ENCODE results near the gene KDELR3. TPM values are rescaled to one million over a fixed set of nuclear protein-coding genes. Genes with fewer than 3 reads are reported as not detected.

KDELR3 gene
- polyA plus RNA-seq, 1 donor from 2014 or later: 0.56 TPM

- Mint-ChIP-seq H3K9me3 (no peaks in the 10 kb centered on the region), H3K36me3 (peaks cover 3% of the 10 kb centered on the region), H3K4me3 (no peak overlapping the region), H3K27ac (peak overlapping the region in 1 of 3 donors; percentile 73), H3K4me1 (peaks cover 0 to 3% (median 2%) of the 10 kb centered on the region in 3 donors), H3K27me3 (peaks cover 1% of the 10 kb centered on the region)
Observed at GRCh38 chr22:38474003-38474607, 6.2 kb downstream of the KDELR3 start.

DNA sequence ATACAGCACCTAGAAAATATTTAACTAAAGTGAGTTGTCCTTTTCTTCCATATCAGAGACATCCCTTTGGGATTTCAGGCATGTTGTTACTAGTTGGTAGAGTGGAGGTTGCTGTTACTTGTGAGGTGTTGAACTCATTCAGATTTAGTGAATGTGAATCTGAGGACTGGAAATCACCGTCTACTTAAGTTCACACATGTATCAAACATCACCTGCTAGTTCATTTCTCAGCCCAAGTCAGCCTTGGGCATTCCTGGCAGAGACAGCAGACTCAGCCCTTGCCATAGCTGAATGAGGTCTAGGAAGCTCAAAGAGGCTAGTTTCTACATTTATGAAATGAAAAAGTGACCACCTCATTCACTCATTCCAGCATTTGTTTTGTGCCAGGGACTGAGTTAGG is 9.7 kb downstream of the KDELR3 start:
- H3K27me3 Mint-ChIP-seq: no peaks in the 10 kb centered on the region
- no peak overlapping the region for H3K4me3 Mint-ChIP-seq
- peak overlapping the region in 2 of 3 donors; percentile 39 to 89 for H3K27ac Mint-ChIP-seq
- H3K36me3 Mint-ChIP-seq: peaks cover 8% of the 10 kb centered on the region
- no peaks in the 10 kb centered on the region for H3K9me3 Mint-ChIP-seq
- H3K4me1 Mint-ChIP-seq: peaks cover 0 to 2% (median 0%) of the 10 kb centered on the region in 3 donors

- Mint-ChIP-seq H3K27me3 (no peaks in the 10 kb centered on the region), H3K4me3 (no peak overlapping the region), H3K27ac (peak overlapping the region in 1 of 3 donors; percentile 59), H3K9me3 (no peaks in the 10 kb centered on the region), H3K4me1 (peaks cover 0 to 3% (median 0%) of the 10 kb centered on the region in 3 donors), H3K36me3 (peaks cover 9% of the 10 kb centered on the region)
Observed at GRCh38 chr22:38479096-38479837, 11.4 kb downstream of the KDELR3 start.

DNA sequence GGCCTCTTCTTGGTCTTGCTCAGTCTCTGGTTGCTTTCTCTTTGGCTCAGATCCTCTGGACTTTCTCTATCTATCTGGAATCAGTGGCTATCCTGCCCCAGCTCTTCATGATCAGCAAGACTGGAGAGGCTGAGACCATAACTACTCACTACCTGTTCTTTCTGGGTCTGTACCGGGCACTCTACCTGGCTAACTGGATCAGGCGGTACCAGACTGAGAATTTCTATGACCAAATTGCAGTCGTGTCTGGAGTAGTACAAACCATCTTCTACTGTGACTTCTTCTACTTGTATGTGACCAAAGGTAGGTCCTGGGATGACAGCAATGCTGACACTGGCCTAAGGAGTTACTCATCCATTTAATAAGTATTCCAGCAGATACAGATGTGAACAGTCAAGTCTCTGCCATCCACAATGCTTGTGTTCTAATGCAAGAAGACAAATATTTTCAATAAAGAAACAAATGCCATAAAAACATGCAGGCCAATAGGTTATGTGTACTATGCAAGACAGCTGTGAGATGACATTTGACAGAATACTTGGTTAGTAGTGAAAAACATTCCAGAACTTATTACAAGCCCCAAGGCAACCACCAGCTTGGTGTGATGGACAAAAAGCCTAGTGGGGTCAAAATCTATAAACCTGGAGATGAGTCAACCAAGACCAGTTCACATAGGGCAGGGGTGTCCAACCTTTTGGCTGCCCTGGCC is 13.4 kb downstream of the KDELR3 start:
- H3K36me3 Mint-ChIP-seq: peaks cover 9% of the 10 kb centered on the region
- peaks cover 0 to 3% (median 0%) of the 10 kb centered on the region in 3 donors for H3K4me1 Mint-ChIP-seq
- H3K27me3 Mint-ChIP-seq: no peaks in the 10 kb centered on the region
- no peaks in the 10 kb centered on the region for H3K9me3 Mint-ChIP-seq
- H3K4me3 Mint-ChIP-seq: no peak overlapping the region
- peak overlapping the region in 1 of 3 donors; percentile 80 for H3K27ac Mint-ChIP-seq

DNA sequence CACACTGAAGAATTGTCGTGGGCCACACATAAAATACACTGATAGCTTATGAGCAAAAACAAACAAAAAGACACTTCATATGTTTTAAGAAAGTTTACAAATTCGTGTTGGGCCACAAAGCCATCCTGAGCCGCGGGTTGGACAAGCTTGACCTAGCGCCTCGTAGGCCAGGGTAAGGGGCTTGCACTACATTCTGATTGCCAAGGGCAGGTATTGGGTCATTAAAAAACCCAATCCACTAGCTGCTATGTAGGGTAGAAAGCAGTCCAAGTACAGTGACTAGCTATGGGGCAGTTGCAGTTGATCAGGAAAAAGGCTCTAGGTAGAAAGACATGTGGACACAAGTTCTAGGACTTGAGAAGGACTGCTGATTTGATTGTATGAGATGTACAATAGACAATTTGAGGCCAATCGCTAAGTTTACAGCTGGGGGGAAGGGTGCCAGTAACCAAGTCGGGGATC is 14.0 kb downstream of the KDELR3 start:
- no peaks in the 10 kb centered on the region for H3K9me3 Mint-ChIP-seq
- no peak overlapping the region for H3K4me3 Mint-ChIP-seq
- H3K27ac Mint-ChIP-seq: peak overlapping the region in 1 of 3 donors; percentile 80
- peaks cover 0 to 3% (median 0%) of the 10 kb centered on the region in 3 donors for H3K4me1 Mint-ChIP-seq
- peaks cover 9% of the 10 kb centered on the region for H3K36me3 Mint-ChIP-seq
- no peaks in the 10 kb centered on the region for H3K27me3 Mint-ChIP-seq

DNA sequence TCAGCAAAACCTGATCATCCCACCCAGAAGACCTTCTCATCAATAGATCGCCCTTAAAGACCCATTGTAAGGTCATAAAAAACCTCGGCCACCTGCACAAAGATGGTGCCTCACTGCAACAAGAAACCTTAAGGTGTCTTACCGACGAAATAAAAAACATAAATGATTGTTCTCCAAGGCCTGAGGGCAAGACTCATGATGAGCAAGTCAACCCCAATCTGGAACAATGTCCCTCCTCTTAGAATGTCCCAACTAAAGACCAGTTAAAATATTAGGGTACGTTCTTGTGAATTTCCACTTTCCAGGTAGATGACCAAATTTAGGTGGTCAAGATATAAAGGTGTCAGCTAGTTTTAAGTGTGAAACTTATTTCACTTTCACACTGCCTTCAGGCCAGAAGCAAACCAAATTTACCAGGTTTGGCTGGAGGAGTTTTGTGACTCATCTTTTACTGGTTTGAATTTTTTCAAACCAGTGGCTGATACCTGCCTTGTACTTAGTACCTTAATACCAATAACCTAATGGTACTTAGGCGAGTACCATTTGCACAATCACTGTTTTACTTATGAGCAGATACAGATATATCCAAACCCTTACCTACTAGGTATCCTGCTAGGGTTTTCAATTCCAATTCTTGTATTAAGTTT is 14.9 kb downstream of the KDELR3 start:
- H3K36me3 Mint-ChIP-seq: peaks cover 10% of the 10 kb centered on the region
- H3K9me3 Mint-ChIP-seq: no peaks in the 10 kb centered on the region
- H3K27ac Mint-ChIP-seq: peak overlapping the region in 2 of 3 donors; percentile 22 to 39
- peaks cover 0 to 3% (median 0%) of the 10 kb centered on the region in 3 donors for H3K4me1 Mint-ChIP-seq
- no peaks in the 10 kb centered on the region for H3K27me3 Mint-ChIP-seq
- H3K4me3 Mint-ChIP-seq: no peak overlapping the region

GRCh38 chr22:38484244-38484643 is 16.3 kb downstream of the KDELR3 start:
- Mint-ChIP-seq H3K27ac (peak overlapping the region in 1 of 3 donors; percentile 51), H3K9me3 (no peaks in the 10 kb centered on the region), H3K4me1 (peaks cover 0 to 2% (median 0%) of the 10 kb centered on the region in 3 donors), H3K4me3 (peak overlapping the region in 2 of 4 donors; percentile 17 to 49), H3K36me3 (peaks cover 10% of the 10 kb centered on the region), H3K27me3 (no peaks in the 10 kb centered on the region)

GRCh38 chr22:38485783-38486182 is 17.9 kb downstream of the KDELR3 start:
- H3K36me3 Mint-ChIP-seq: peaks cover 13% of the 10 kb centered on the region
- H3K27me3 Mint-ChIP-seq: no peaks in the 10 kb centered on the region
- no peak overlapping the region for H3K4me3 Mint-ChIP-seq
- no peaks in the 10 kb centered on the region for H3K9me3 Mint-ChIP-seq
- peaks cover 0 to 3% (median 3%) of the 10 kb centered on the region in 3 donors for H3K4me1 Mint-ChIP-seq
- H3K27ac Mint-ChIP-seq: peak overlapping the region in 1 of 3 donors; percentile 39

DNA sequence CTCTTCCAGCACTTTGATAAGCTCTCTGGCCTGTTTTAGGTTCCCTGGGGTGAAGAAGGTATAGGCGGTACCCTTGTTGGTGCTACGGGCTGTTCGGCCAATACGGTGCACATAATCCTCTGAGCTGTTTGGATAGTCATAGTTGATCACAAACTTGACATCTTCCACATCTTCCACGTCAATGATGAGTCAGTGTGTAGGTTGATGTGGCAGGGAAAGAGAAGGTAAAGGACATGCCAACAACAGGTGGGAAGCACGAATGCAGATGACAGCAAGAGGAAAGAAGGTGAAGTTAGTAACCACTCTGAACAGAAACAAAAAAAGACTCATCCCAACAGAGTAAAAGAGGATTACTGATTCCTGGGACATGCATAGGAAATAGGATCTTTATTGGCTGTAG is 20.1 kb downstream of the KDELR3 start:
- no peak overlapping the region for H3K4me3 Mint-ChIP-seq
- H3K36me3 Mint-ChIP-seq: peaks cover 8% of the 10 kb centered on the region
- no peaks in the 10 kb centered on the region for H3K9me3 Mint-ChIP-seq
- peaks cover 0 to 3% (median 3%) of the 10 kb centered on the region in 3 donors for H3K4me1 Mint-ChIP-seq
- peak overlapping the region in 1 of 3 donors; percentile 23 for H3K27ac Mint-ChIP-seq
- no peaks in the 10 kb centered on the region for H3K27me3 Mint-ChIP-seq

- Mint-ChIP-seq H3K4me3 (no peak overlapping the region), H3K27me3 (no peaks in the 10 kb centered on the region), H3K36me3 (peaks cover 8% of the 10 kb centered on the region), H3K9me3 (no peaks in the 10 kb centered on the region), H3K27ac (peak overlapping the region in 1 of 3 donors; percentile 55), H3K4me1 (peaks cover 0 to 3% (median 3%) of the 10 kb centered on the region in 3 donors)
Observed at GRCh38 chr22:38489142-38489541, 21.2 kb downstream of the KDELR3 start.

DNA sequence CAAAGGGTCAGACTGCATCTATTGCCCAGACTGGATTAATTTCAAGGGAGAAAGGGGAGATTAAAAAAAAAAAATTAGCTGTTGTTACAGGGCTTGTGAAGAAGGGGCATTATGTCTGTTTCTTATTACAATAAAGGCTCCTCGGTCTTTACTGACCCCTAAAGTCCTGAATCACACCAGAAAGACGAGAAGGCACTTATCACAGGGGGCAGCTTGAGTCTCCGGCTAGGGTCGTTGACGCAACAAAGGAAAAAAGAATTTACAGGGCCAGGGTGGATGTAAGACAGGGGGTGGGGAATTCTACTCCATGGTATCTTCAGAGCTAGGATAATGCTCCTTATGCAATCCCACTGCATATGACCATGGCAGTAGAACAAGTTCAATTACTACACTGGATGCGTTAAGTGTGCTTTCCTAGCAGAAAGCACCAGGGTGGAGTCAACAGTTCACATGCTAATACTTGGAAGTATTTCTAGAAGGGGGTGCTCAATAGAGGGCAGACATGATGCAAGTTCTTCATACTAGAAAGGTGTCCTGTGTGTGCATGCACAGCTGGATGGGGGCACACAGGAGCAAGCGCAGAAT is 21.8 kb downstream of the KDELR3 start:
- H3K36me3 Mint-ChIP-seq: peaks cover 7% of the 10 kb centered on the region
- H3K4me3 Mint-ChIP-seq: no peak overlapping the region
- peaks cover 0 to 5% (median 3%) of the 10 kb centered on the region in 3 donors for H3K4me1 Mint-ChIP-seq
- H3K9me3 Mint-ChIP-seq: no peaks in the 10 kb centered on the region
- peak overlapping the region in 2 of 3 donors; percentile 5 to 55 for H3K27ac Mint-ChIP-seq
- H3K27me3 Mint-ChIP-seq: no peaks in the 10 kb centered on the region

DNA sequence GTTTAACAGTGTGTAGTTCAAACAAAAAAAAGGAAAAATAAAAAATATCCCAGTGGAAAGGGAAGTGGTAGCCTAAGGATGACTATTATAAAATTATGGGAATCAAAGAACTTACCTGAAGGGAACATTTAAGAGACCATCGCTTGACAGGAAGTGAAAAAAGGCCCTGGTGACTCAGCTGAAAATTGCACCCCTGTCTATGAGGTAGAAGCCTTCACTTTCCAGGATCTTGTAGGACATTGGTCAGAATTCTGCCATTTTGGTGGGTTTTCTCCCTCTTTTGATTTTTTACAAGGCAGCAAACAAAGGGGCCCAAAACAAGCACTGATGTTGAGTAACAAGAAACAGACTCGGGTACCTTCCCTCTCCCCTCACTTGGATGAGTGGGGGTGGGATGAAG is 22.6 kb downstream of the KDELR3 start:
- H3K36me3 Mint-ChIP-seq: peaks cover 9% of the 10 kb centered on the region
- peak overlapping the region in 1 of 3 donors; percentile 5 for H3K27ac Mint-ChIP-seq
- no peaks in the 10 kb centered on the region for H3K9me3 Mint-ChIP-seq
- H3K27me3 Mint-ChIP-seq: no peaks in the 10 kb centered on the region
- H3K4me3 Mint-ChIP-seq: peak overlapping the region in 1 of 4 donors; percentile 41
- peaks cover 0 to 5% (median 3%) of the 10 kb centered on the region in 3 donors for H3K4me1 Mint-ChIP-seq

DNA sequence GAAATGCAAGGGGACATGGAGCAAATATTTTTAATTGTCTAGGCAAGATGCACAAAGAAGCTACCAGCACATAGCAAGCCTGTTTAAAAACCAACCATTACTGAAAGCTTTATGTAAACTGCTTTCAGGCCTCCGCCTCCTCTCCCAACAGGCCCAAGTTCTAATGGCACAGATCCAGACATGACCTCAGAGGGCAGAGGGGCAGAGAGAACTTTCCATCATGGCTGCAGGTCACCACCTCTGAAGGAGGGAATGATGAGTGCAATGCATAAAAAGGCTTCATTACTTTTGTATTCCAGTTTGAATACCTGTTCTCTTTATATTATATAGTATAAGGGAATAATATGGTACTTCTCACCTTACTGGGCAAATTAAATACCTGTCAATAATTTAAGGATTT is 23.0 kb downstream of the KDELR3 start:
- H3K27ac Mint-ChIP-seq: no peak overlapping the region
- no peaks in the 10 kb centered on the region for H3K9me3 Mint-ChIP-seq
- H3K4me1 Mint-ChIP-seq: peaks cover 0 to 5% (median 3%) of the 10 kb centered on the region in 3 donors
- H3K36me3 Mint-ChIP-seq: peaks cover 12% of the 10 kb centered on the region
- H3K4me3 Mint-ChIP-seq: no peak overlapping the region
- no peaks in the 10 kb centered on the region for H3K27me3 Mint-ChIP-seq

GRCh38 chr22:38491707-38492348 is 23.9 kb downstream of the KDELR3 start:
- Mint-ChIP-seq H3K4me3 (no peak overlapping the region), H3K36me3 (peaks cover 12% of the 10 kb centered on the region), H3K9me3 (no peaks in the 10 kb centered on the region), H3K4me1 (peaks cover 0 to 5% (median 3%) of the 10 kb centered on the region in 3 donors), H3K27ac (peak overlapping the region in 1 of 3 donors; percentile 67), H3K27me3 (no peaks in the 10 kb centered on the region)

All from IgD-negative memory B cell (primary cell).